Heart right ventricle (tissue), 16 donors: ENCODE measurements around the gene ADAMTS8. TPM values are rescaled to one million over a fixed set of nuclear protein-coding genes. Genes with fewer than 3 reads are reported as not detected.

ENCODE experiments used
- ATAC-seq, 8 donors: fragments of 200-7000 bp; cut with Tn5 transposase; one replicate each; pipeline ENCODE4 v1.9.1; 2020; ENCODE audit warnings: mild to moderate bottlenecking in 8 of 8, moderate library complexity in 8 of 8, moderate number of reproducible peaks in 1 of 8
- DNase-seq, 2 donors: peaks; one replicate each; pipeline ENCODE4 v3.0.0-alpha.2; 2020
- H3K27ac ChIP-seq, 10 donors: fragments of 200-600 bp; sonication (generic) in 2 of 10; one replicate each; pipeline versions ENCODE4 v1.5.0 to v1.8.0; 2020 to 2022; ENCODE audit warnings: mild to moderate bottlenecking in 3 of 10
- H3K27me3 ChIP-seq, 7 donors: fragments of 200-600 bp; one replicate each; pipeline ENCODE4 v1.8.0; 2021 to 2022; ENCODE audit warnings: mild to moderate bottlenecking in 2 of 7
- H3K36me3 ChIP-seq, 9 donors: fragments of 200-600 bp; sonication (generic) in 1 of 9; one replicate each; pipeline versions ENCODE4 v1.5.0 to v1.8.0; 2020 to 2022; ENCODE audit warnings: mild to moderate bottlenecking in 2 of 9
- H3K4me1 ChIP-seq, 9 donors: fragments of 200-600 bp; sonication (generic) in 1 of 9; one replicate each; pipeline versions ENCODE4 v1.5.0 to v1.8.0; 2020 to 2022; ENCODE audit warnings: mild to moderate bottlenecking in 4 of 9
- H3K4me3 ChIP-seq, 10 donors: fragments of 200-600 bp; sonication (generic) in 2 of 10; one replicate each; pipeline versions ENCODE4 v1.5.0 to v1.8.0; 2020 to 2022; ENCODE audit warnings: mild to moderate bottlenecking in 7 of 10, moderate library complexity in 2 of 10
- H3K9me3 ChIP-seq, 11 donors: fragments of 200-600 bp in 10 of 11; sonication (generic) in 2 of 11; one replicate each; pipeline versions ENCODE4 v1.5.0 to v1.8.0; 2013 to 2022; ENCODE audit warnings: mild to moderate bottlenecking in 2 of 11, control low read depth in 1 of 11, moderate library complexity in 1 of 11
- CTCF ChIP-seq, 9 donors: fragments of 200-600 bp; sonication (generic) in 2 of 9; IDR thresholded peaks; one replicate each; pipeline versions ENCODE4 v1.5.0 to v1.8.0; 2021 to 2022; ENCODE audit warnings: antibody characterized with exemption in 9 of 9, mild to moderate bottlenecking in 5 of 9, moderate library complexity in 1 of 9
- WGBS, 2 donors: extraction: QIAGEN DNeasy Blood & Tissue Kit; methylation state at CpG; one replicate each; pipeline ENCODE4 v1.1.7; 2013; ENCODE audit warnings: inconsistent platforms in 1 of 2; 5-methylcytosine and 5-hydroxymethylcytosine counted together
- intact Hi-C, 10 donors: fragments of 100-400 bp; cut with DNase I; formaldehyde crosslinking; loops; one replicate each; pipeline versions ENCODE4 v1.11.1 to v1.14.2; 2022
- polyA plus RNA-seq, 2 donors: library from polyadenylated mRNA; stranded (reverse); fragments of 200-250 nt; gene quantifications; one replicate each; pipeline ENCODE4 v1.2.3, GENCODE V29; 2013
- total RNA-seq, 10 donors: library from RNA; stranded (reverse); fragmentation: NEBNext Ultra II Directional in 3 of 10; extraction: Animal tissue kit (Norgen Biotek cat#: 25700) in 3 of 10; gene quantifications; one replicate each; pipeline versions ENCODE4 v1.2.1 to v1.2.4, GENCODE V29; 2021 to 2023
- donor health status: Arrhythmogenic right ventricular cardiomyopathy.
- donor health status: ischemic (EF 13 %, LVEDD 7.1; RV severe dilation, severe dysfunction).
- donor health status: healthy with polysubstance abuse.
- donor health status: DM: no; HTN: yes; CAD: no.
- donor health status: DM: no; HTN: no; CAD: no.
- donor health status: ischemic (EF 25% LVEDD 6.9; RV normal size, moderate dysfunction).
- donor health status: ischemic (EF 25% LVEDD 5.7; RV mildly dilated, moderate dysfunction).
- donor health status: healthy.
- donor health status: DM: yes; HTN: yes; CAD: no.
- donor health status: Ischemic cardiomyopathy.
- donor health status: ischemic (EF 35%, LVEDD 5.7; RV mildly dilated, moderate dysfunction).
- donor health status: nonischemic (EF 11% LVEDD 7.7; RV severe dilation, severe dysfunction).
- donor health status: DM: yes; HTN: yes; CAD: no.
- donor health status: PGD.
- donor health status: ischemic (EF 29% LVEDD 5.4; RV normal size, mild dysfunction).
- donor health status: nonischemic (EF 23%, LVEDD 6.1; RV moderate dilation, normal function).

The ADAMTS8 gene
- total and polyA plus RNA-seq, 12 donors: 0.28 to 2.6 (median 1.1) TPM

GRCh38 chr11:130454491-130455252 is 26.3 kb upstream of the ADAMTS8 start:
- peaks cover 26 to 98% (median 76%) of the 10 kb centered on the region in 9 donors for H3K4me1 ChIP-seq
- no peak for DNase-seq
- intact Hi-C loops: loop anchor here in 9 of 10 donors (2.0 to 10.0 kb wide), 10 partner anchors 68 to 328 kb away; no protein-coding TSS in a partner anchor
- peaks cover 0 to 17% (median 0%) of the 10 kb centered on the region in 7 donors for H3K27me3 ChIP-seq
- TF ChIP-seq CTCF (IDR thresholded peaks at IDR 0.05): no peak
- H3K27ac ChIP-seq: peak overlapping the region; percentile 26 to 91 (median 82)
- H3K4me3 ChIP-seq: no peak overlapping the region
- peaks cover 0 to 3% (median 0%) of the 10 kb centered on the region in 9 donors for H3K36me3 ChIP-seq
- ATAC-seq: peak in 4 of 8 donors; percentile 18 to 38 (median 24)
- no peaks in the 10 kb centered on the region for H3K9me3 ChIP-seq
- 36 to 44% methylated on average over 12 of the region's 12 CpGs for WGBS, 2 donors

- Histone ChIP-seq H3K27me3 (peaks cover 0 to 35% (median 0%) of the 10 kb centered on the region in 7 donors), H3K9me3 (no peaks in the 10 kb centered on the region), H3K4me3 (peak overlapping the region in 3 of 10 donors; percentile 73 to 96 (median 89)), H3K27ac (peak overlapping the region in 9 of 10 donors; percentile 80 to 91 (median 83)), H3K36me3 (peaks cover 0 to 3% (median 0%) of the 10 kb centered on the region in 9 donors), H3K4me1 (peaks cover 18 to 95% (median 80%) of the 10 kb centered on the region in 9 donors)
- peak in 1 of 2 donors; percentile 47 for DNase-seq
- 29 to 36% methylated on average over 6 of the region's 6 CpGs for WGBS, 2 donors
- TF ChIP-seq CTCF (IDR thresholded peaks at IDR 0.05): no peak
- peak in 1 of 8 donors; percentile 8 for ATAC-seq
- intact Hi-C loops: loop anchor here in 9 of 10 donors (5.0 to 10.0 kb wide), 9 partner anchors 69 to 329 kb away; no protein-coding TSS in a partner anchor
Observed at GRCh38 chr11:130452940-130453339, 24.5 kb upstream of the ADAMTS8 start.

DNA sequence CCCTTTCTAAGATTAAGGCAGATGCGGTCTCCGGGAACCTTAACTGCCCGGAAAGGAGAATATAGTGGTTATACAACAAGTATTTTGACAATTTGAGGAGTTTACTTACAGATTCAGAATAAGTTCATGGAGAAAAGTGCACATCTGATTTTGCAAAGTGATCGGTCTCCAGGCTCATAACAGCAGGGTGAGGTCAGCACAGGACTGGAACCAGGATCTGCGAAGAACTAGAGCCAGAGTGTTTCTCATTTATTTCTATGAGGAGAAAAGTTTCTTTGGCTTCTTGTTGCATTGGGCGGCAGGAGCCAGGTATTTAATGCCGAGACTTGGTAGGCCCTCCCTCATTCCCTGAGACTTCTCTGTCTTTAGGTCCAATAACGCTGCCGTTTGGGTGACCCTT is 23.8 kb upstream of the ADAMTS8 start:
- WGBS, 2 donors: 58 to 67% methylated on average over 9 of the region's 9 CpGs
- Histone ChIP-seq H3K9me3 (no peaks in the 10 kb centered on the region), H3K27ac (peak overlapping the region; percentile 25 to 91 (median 82)), H3K36me3 (peaks cover 0 to 3% (median 0%) of the 10 kb centered on the region in 9 donors), H3K4me1 (peaks cover 13 to 89% (median 73%) of the 10 kb centered on the region in 9 donors), H3K27me3 (peaks cover 0 to 40% (median 0%) of the 10 kb centered on the region in 7 donors), H3K4me3 (peak overlapping the region in 8 of 10 donors; percentile 69 to 96 (median 76))
- ATAC-seq: no peak
- no peak for TF ChIP-seq CTCF (IDR thresholded peaks at IDR 0.05)
- DNase-seq: no peak
- intact Hi-C loops: loop anchor here in 9 of 10 donors (5.0 to 10.0 kb wide), 9 partner anchors 70 to 330 kb away; no protein-coding TSS in a partner anchor

DNA sequence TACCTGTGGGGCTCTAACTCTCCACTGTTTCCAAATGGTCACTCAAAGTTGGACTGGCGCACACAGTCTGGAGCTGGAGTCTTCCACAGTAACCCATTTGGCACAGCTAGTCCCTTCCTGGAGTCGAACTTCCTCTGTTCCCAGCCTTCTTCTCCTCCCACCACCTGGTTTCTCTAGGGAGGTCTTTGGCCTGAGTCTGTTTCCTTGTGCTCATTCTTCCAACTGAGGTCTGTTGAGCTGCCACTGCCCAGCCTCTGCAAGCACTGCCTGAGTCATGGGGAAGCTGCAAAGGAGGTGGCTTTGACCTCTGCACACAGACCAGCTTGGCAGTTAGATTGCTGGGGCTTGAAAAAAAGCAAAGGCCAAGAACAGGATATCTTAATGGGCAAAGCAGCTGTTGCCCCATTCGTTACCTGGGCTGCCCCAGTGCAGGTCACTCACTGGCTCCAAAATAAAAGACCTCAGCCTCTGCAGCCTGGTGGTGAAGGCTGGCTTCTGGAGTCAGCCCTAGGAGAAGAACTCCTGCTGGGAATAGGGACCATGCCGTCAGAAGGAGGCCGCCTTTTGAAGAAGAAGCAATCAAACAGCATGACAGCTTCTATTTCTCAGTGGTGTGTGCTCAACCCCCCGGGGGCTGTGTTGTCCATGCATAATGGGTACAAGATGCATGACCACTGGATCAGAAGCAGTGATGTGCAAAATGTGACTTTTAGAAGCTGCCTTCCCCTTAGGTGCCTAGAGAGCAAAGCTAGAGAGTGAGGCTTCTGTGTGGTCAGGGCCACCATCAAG is 23.0 kb upstream of the ADAMTS8 start:
- Histone ChIP-seq H3K27ac (peak overlapping the region; percentile 25 to 91 (median 82)), H3K36me3 (no peaks in the 10 kb centered on the region), H3K27me3 (peaks cover 0 to 40% (median 0%) of the 10 kb centered on the region in 7 donors), H3K4me3 (peak overlapping the region; percentile 9 to 96 (median 76)), H3K9me3 (no peaks in the 10 kb centered on the region), H3K4me1 (peaks cover 13 to 84% (median 73%) of the 10 kb centered on the region in 9 donors)
- no peak for TF ChIP-seq CTCF (IDR thresholded peaks at IDR 0.05)
- intact Hi-C loops: loop anchor here in 9 of 10 donors (2.0 to 10.0 kb wide), 14 partner anchors 69 to 377 kb away; no protein-coding TSS in a partner anchor
- ATAC-seq (peak; percentile 16 to 57 (median 47)), DNase-seq (peak; percentile 44 to 69)
- 39 to 40% methylated on average over 6 of the region's 6 CpGs for WGBS, 2 donors
